ENCODE results near the gene DBP.

The DBP gene

DNA sequence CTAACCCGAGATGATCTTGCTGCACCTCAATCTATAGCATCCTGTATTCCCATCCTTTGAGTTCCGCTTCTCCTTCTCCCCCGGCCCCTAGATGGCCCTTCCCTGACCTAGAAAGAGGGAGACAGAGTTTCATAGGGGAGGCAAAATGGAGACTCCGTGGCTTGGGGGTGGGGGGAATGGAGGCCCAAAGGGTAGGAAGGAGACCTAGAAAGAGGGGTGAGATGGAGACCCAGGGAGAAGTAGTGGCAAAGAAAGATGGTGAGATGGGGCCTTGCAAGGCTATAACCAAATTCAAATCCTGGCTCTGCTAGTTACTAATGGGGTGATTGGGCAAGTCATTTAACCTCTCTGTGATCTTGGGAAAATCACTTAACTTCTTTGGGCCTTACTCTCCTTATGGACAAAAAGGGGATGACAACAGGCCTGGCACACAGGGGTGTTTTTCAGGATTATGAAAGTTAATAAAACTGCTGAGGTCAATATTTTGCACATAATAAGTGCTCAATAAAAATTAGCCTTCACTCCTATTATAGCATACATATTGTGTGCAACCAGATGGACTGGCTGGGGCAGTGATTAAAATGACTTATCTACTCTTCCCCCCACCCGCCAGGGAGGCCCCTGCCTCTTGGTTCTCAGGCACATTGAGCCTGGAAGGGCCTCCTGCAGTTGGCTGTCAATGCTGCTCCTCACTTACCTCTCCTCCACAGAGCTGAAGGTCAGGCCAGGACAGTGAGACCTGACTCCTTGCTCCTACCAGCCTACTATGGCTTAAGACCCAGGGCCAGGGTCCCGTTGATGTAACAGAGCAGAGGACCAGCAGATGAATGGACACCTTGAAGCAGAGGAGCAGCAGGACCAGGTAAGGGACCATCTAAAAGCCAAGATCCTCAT, 17.2 kb downstream of the DBP start:
- H3K9me3 ChIP-seq (ENCODE audit: insufficient read depth, low read length): no peaks in the 10 kb centered on the region
- H4K20me1 ChIP-seq (ENCODE audit: low read depth, low read length): peaks cover 14% of the 10 kb centered on the region
- H3K9ac ChIP-seq (ENCODE audit: low read length): peak overlapping the region; percentile 92
- H3F3A ChIP-seq (ENCODE audit: insufficient read depth): peaks cover 20% of the 10 kb centered on the region
- H3K27me3 ChIP-seq (ENCODE audit: low read length): no peaks in the 10 kb centered on the region
- peak overlapping the region; percentile 29 for H2AFZ ChIP-seq (ENCODE audit: low read depth, low read length, severe bottlenecking)
- H3K27ac ChIP-seq (ENCODE audit: low read depth, low read length): peak overlapping the region; percentile 77
- peaks cover 45% of the 10 kb centered on the region for H3K79me2 ChIP-seq (ENCODE audit: insufficient read depth, low read length)
- H3K4me2 ChIP-seq (ENCODE audit: low read depth, low read length, poor library complexity, severe bottlenecking): peak overlapping the region; percentile 92
- peak overlapping the region; percentile 79 for H3K4me3 ChIP-seq (ENCODE audit: insufficient read depth, low read length, poor library complexity, severe bottlenecking)
- no peaks in the 10 kb centered on the region for H3K9me2 ChIP-seq (replicated peaks; ENCODE audit: insufficient read depth, low read length)
- peaks cover 16% of the 10 kb centered on the region for H3K36me3 ChIP-seq (ENCODE audit: low read length)
- TF ChIP-seq, protein P1, sequence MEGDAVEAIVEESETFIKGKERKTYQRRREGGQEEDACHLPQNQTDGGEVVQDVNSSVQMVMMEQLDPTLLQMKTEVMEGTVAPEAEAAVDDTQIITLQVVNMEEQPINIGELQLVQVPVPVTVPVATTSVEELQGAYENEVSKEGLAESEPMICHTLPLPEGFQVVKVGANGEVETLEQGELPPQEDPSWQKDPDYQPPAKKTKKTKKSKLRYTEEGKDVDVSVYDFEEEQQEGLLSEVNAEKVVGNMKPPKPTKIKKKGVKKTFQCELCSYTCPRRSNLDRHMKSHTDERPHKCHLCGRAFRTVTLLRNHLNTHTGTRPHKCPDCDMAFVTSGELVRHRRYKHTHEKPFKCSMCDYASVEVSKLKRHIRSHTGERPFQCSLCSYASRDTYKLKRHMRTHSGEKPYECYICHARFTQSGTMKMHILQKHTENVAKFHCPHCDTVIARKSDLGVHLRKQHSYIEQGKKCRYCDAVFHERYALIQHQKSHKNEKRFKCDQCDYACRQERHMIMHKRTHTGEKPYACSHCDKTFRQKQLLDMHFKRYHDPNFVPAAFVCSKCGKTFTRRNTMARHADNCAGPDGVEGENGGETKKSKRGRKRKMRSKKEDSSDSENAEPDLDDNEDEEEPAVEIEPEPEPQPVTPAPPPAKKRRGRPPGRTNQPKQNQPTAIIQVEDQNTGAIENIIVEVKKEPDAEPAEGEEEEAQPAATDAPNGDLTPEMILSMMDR (IDR thresholded peaks at IDR 0.05; ENCODE audit: insufficient read depth, low read length, poor library complexity, severe bottlenecking): no peak
- no peak for TF ChIP-seq EZH2phosphoT487 (conservative IDR thresholded peaks at IDR 0.05; ENCODE audit: low read length)

DNA sequence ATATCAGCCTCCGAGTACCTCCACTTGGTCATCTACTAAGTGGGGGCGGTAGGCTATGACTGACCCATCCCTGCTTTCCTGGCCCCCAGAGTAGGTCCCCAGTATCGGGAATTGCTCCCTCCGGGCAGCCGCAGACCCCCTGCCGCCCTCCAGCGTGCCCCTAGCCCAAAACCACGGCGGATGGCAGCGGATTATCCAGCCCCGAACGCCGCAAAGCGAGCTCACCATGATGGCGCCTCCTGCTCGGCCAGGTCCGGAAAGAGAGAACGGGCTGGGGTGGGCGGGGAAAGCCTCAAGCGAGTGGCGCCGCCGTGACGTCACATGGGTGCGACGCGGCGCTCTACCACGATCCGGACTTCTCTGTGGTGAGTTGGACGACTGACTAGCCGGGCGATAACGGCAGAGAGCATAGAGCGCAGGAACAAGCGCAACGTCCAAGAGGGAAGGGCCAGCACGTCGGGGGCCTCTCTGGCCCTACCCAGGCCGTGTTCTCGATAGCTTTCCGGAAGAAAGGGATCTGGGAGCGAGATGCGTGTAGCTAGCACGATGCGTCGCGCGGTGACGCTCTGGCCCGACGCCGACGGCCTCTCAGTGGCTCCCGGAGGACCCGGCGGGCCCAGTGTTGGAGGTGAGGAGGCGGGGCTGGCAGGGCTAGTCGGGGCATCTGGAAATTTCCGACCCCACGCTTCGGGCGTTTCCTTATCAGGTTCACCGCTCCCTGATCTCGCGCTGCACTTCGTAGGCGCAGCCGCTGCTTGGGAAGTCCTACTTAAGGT, 18.1 kb downstream of the DBP start, which contains the start of the genes RPL18 and SPHK2:
TSS of gene RPL18 (minus strand) at position 263 of the 776 bp plus-strand sequence. CDS start at position 228, 35 bp downstream.
TSS of gene SPHK2 (plus strand) at position 591 of the 776 bp plus-strand sequence. CDS start 1,009 bp downstream, outside the sequence.
- Histone ChIP-seq H3K9me3 (ENCODE audit: insufficient read depth, low read length) (no peaks in the 10 kb centered on the region), H4K20me1 (ENCODE audit: low read depth, low read length) (peaks cover 14% of the 10 kb centered on the region), H3K27me3 (ENCODE audit: low read length) (no peaks in the 10 kb centered on the region), H3K4me3 (ENCODE audit: insufficient read depth, low read length, poor library complexity, severe bottlenecking) (peak within 1 kb of the TSS; percentile 79), H2AFZ (ENCODE audit: low read depth, low read length, severe bottlenecking) (peak within 1 kb of the TSS; percentile 29), H3K9me2 (replicated peaks; ENCODE audit: insufficient read depth, low read length) (no peaks in the 10 kb centered on the region), H3K79me2 (ENCODE audit: insufficient read depth, low read length) (peaks cover 45% of the 10 kb centered on the region), H3K27ac (ENCODE audit: low read depth, low read length) (peak within 1 kb of the TSS; percentile 77), H3K9ac (ENCODE audit: low read length) (peak within 1 kb of the TSS; percentile 92), H3K4me2 (ENCODE audit: low read depth, low read length, poor library complexity, severe bottlenecking) (peak within 1 kb of the TSS; percentile 92), H3F3A (ENCODE audit: insufficient read depth) (peaks cover 26% of the 10 kb centered on the region), H3K36me3 (ENCODE audit: low read length) (peaks cover 16% of the 10 kb centered on the region)
- TF ChIP-seq EZH2phosphoT487 (conservative IDR thresholded peaks at IDR 0.05; ENCODE audit: low read length): no peak
- TF ChIP-seq, protein P1 (IDR thresholded peaks at IDR 0.05; ENCODE audit: insufficient read depth, low read length, poor library complexity, severe bottlenecking): no peak

DNA sequence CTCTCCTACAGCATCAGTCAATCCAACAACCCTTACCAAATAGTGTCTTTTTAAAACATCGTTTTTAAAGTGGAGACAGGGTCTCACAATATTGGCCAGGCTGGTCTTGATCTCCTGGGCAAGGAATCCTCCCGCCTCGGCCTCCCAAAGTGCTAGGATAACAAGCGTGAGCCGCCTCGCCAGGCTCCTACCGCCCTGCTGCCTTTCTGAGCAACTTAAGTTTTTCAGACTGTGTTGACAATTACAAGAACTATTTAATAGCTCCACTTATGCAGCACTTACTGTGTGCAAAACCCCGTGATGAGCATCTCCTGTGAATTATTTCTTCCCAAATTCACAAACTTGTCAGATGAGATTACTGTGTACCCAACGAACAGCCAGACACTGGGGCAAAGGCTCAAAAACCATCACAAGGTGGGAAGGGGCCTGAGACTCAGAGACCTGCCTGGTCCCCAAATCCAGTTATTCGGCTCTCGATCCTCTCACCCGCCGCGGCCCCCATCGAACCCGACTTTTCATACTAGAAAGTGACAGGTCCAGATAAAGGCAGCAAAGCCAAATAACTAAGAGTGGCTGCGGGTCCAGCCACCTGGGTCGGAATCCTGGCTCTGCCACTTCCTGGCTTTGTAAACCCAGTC, 18.8 kb downstream of the DBP start:
- no peaks in the 10 kb centered on the region for H3K9me2 ChIP-seq (replicated peaks; ENCODE audit: insufficient read depth, low read length)
- H3K79me2 ChIP-seq (ENCODE audit: insufficient read depth, low read length): peaks cover 40% of the 10 kb centered on the region
- H3K27me3 ChIP-seq (ENCODE audit: low read length): no peaks in the 10 kb centered on the region
- H2AFZ ChIP-seq (ENCODE audit: low read depth, low read length, severe bottlenecking): no peak overlapping the region
- TF ChIP-seq, protein P1 (IDR thresholded peaks at IDR 0.05; ENCODE audit: insufficient read depth, low read length, poor library complexity, severe bottlenecking): no peak
- H3K4me2 ChIP-seq (ENCODE audit: low read depth, low read length, poor library complexity, severe bottlenecking): peak overlapping the region; percentile 87
- H4K20me1 ChIP-seq (ENCODE audit: low read depth, low read length): peaks cover 14% of the 10 kb centered on the region
- peak overlapping the region; percentile 79 for H3K4me3 ChIP-seq (ENCODE audit: insufficient read depth, low read length, poor library complexity, severe bottlenecking)
- H3F3A ChIP-seq (ENCODE audit: insufficient read depth): peaks cover 21% of the 10 kb centered on the region
- H3K27ac ChIP-seq (ENCODE audit: low read depth, low read length): peak overlapping the region; percentile 69
- H3K36me3 ChIP-seq (ENCODE audit: low read length): peaks cover 16% of the 10 kb centered on the region
- no peaks in the 10 kb centered on the region for H3K9me3 ChIP-seq (ENCODE audit: insufficient read depth, low read length)
- peak overlapping the region; percentile 92 for H3K9ac ChIP-seq (ENCODE audit: low read length)
